ENCODE measurements around the gene PCED1A.
"Not testable (repeated sequence)": the region's sequence is repeated elsewhere in the genome, so short reads cannot be mapped to it uniquely, and the experiment has no call there.

Gene PCED1A

DNA sequence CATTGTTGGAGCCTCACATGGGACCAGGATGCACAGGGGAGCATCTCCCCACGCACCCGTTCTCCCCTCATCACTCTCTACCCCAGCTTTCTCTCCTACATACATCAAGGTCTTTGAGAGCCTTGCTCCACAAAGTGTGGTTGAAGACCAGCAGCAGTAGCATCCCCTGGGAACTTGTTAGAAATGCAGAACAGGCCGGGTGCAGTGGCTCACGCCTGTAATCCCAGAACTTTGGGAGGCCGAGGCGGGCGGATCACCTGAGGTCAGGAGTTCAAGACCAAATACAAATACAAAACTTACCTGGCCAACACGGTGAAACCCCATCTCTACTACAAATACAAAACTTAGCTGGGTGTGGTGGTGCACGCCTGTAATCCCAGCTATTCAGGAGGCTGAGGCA, 32.5 kb downstream of the PCED1A start:
- not testable (repeated sequence) for H3K36me3 ChIP-seq (ENCODE audit: insufficient read depth, low read length); H3K4me1 ChIP-seq (ENCODE audit: insufficient read depth, low read length); H3K4me3 ChIP-seq (ENCODE audit: low read depth in 1 of 2, low read length in 2 of 2); H3K9me3 ChIP-seq (ENCODE audit: low read length); H3K9ac ChIP-seq (ENCODE audit: low read length); H3K27ac ChIP-seq (ENCODE audit: low read depth, low read length)
- peaks cover 0 to 29% of the 10 kb centered on the region in 2 donors for H3K27me3 ChIP-seq (ENCODE audit: control insufficient read depth in 1 of 2, insufficient read depth in 2 of 2, low read length in 2 of 2)

DNA sequence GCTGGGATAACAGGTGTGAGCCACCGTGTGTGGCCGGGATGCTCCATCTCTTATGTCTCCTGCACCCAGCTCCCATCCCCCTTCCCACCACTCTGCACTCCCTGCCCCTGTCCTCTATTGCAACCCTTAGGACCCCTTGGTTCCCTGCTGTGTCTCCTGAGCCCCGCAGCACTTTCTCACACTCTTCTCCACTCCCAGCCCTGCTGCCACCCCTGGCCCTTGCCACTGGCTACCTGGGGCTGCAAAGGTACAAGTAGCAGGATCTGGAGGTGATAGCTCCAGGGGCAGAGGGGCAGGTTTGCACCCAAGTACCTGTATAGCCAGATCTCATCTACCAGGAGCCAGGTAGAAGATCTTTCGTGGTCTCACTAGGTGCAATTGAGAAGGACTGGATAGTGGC, 33.4 kb downstream of the PCED1A start:
- no peaks in the 10 kb centered on the region for H3K36me3 ChIP-seq (ENCODE audit: insufficient read depth, low read length)
- no peaks in the 10 kb centered on the region for H3K4me1 ChIP-seq (ENCODE audit: insufficient read depth, low read length)
- H3K27ac ChIP-seq (ENCODE audit: low read depth, low read length): no peak overlapping the region
- H3K9ac ChIP-seq (ENCODE audit: low read length): no peak overlapping the region
- H3K27me3 ChIP-seq (ENCODE audit: control insufficient read depth in 1 of 2, insufficient read depth in 2 of 2, low read length in 2 of 2): peaks cover 0 to 33% of the 10 kb centered on the region in 2 donors
- H3K4me3 ChIP-seq (ENCODE audit: low read depth in 1 of 2, low read length in 2 of 2): no peak overlapping the region
- no peaks in the 10 kb centered on the region for H3K9me3 ChIP-seq (ENCODE audit: low read length)

DNA sequence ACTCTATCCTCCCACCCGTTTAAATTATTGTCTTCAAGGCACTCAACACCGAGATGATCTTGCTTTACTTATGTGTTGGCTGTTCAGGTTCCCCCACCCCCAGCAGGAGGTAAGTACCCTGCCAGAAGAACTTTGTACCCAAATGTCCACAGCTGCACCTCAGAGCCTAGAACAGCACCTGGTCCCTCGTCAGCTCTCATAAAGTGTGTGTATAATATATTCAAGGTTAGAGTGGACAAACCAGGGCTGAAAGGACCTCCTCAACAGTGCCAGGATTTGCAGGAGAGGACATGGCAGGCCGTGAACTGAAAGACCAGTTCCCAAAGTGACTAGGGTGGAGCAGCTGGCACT, 34.1 kb downstream of the PCED1A start:
- H3K36me3 ChIP-seq (ENCODE audit: insufficient read depth, low read length): no peaks in the 10 kb centered on the region
- H3K27me3 ChIP-seq (ENCODE audit: control insufficient read depth in 1 of 2, insufficient read depth in 2 of 2, low read length in 2 of 2): peaks cover 0 to 40% of the 10 kb centered on the region in 2 donors

DNA sequence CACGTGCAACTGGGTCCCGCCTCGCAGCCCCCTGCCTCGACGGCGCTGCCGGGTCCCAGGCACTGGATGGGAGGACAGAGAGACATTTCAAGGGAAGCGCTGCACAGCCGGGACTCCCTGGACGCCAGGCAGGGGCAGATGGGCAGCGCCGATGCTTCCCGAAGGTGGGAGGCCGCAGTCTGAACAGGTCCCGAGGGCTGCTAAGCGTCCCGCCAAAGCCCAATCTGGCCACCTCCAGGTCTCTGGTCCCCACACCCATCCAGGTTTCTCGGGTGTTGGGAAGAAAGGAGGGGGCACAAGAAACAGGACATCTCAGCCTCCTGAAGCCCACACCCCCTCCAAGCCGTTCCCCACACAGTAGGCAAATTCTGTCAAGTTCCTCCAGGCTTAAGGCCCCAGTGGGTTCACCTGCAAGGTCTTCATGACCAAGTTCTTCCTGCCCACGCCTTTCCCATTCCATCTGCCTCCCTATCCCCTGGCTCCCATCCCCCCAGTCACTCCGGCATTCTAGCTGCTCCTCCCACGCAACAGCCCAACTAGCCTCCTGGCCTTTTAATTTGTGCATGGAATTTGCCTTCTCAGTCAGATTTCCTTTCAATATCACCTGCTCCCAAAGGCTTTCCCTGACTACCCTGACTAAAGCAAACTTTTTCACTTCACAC, 34.6 kb downstream of the PCED1A start:
- H3K27ac ChIP-seq (ENCODE audit: low read depth, low read length): no peak overlapping the region
- no peak overlapping the region for H3K4me3 ChIP-seq (ENCODE audit: low read depth in 1 of 2, low read length in 2 of 2)
- no peaks in the 10 kb centered on the region for H3K36me3 ChIP-seq (ENCODE audit: insufficient read depth, low read length)
- H3K4me1 ChIP-seq (ENCODE audit: insufficient read depth, low read length): no peaks in the 10 kb centered on the region
- H3K27me3 ChIP-seq (ENCODE audit: control insufficient read depth in 1 of 2, insufficient read depth in 2 of 2, low read length in 2 of 2): peaks cover 0 to 45% of the 10 kb centered on the region in 2 donors
- no peaks in the 10 kb centered on the region for H3K9me3 ChIP-seq (ENCODE audit: low read length)
- no peak overlapping the region for H3K9ac ChIP-seq (ENCODE audit: low read length)

More for the DNA sequence above, 34.1 kb downstream of the PCED1A start:
- Histone ChIP-seq H3K4me1 (ENCODE audit: insufficient read depth, low read length) (no peaks in the 10 kb centered on the region), H3K4me3 (ENCODE audit: low read depth in 1 of 2, low read length in 2 of 2) (no peak overlapping the region), H3K9ac (ENCODE audit: low read length) (no peak overlapping the region), H3K9me3 (ENCODE audit: low read length) (no peaks in the 10 kb centered on the region), H3K27ac (ENCODE audit: low read depth, low read length) (no peak overlapping the region)

DNA sequence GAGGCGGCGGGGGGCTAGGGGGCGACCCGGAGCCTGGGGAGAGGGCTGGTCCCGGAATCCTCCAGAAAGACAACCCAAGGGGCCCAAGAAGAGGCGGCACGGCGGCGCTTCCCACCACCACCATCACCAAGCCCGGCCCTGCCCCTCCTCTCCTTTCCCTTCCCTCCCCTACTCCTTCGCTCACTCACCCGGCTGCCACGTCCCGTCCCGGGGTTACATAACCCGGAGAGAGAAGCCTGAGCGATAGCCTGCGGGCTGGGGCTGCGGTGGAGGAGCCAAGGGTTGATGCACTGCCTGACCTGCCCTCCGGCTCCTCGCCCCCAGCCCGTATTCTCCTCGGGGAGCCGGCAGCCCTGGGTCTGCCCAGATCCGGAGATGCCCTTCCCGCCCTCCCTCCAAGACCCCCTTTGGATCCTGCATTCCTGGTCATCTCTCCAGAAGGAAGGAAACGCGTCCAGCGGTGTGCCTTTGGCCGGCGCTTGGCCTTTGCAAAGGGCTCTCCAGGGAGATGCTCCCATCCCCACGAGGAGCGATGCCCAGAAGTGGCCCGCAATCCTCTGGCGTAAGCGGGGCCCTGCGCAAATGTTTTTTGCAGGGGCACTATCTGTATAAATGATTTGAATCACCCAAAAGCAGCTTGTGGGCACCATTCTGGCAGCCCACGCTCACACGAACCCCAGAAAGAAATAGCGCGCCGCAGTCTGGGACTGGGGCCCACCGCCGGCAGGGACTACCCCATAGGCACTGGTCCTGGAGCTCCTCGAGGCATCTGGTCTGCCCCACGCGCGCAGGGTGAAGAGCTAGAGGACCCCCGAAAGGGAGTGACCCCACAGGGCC, 35.4 kb downstream of the PCED1A start:
- Histone ChIP-seq H3K9ac (ENCODE audit: low read length) (no peak overlapping the region), H3K4me3 (ENCODE audit: low read depth in 1 of 2, low read length in 2 of 2) (no peak overlapping the region), H3K27me3 (ENCODE audit: control insufficient read depth in 1 of 2, insufficient read depth in 2 of 2, low read length in 2 of 2) (peaks cover under 1 to 53% of the 10 kb centered on the region in 2 donors), H3K9me3 (ENCODE audit: low read length) (no peaks in the 10 kb centered on the region), H3K36me3 (ENCODE audit: insufficient read depth, low read length) (no peaks in the 10 kb centered on the region), H3K4me1 (ENCODE audit: insufficient read depth, low read length) (no peaks in the 10 kb centered on the region), H3K27ac (ENCODE audit: low read depth, low read length) (no peak overlapping the region)

DNA sequence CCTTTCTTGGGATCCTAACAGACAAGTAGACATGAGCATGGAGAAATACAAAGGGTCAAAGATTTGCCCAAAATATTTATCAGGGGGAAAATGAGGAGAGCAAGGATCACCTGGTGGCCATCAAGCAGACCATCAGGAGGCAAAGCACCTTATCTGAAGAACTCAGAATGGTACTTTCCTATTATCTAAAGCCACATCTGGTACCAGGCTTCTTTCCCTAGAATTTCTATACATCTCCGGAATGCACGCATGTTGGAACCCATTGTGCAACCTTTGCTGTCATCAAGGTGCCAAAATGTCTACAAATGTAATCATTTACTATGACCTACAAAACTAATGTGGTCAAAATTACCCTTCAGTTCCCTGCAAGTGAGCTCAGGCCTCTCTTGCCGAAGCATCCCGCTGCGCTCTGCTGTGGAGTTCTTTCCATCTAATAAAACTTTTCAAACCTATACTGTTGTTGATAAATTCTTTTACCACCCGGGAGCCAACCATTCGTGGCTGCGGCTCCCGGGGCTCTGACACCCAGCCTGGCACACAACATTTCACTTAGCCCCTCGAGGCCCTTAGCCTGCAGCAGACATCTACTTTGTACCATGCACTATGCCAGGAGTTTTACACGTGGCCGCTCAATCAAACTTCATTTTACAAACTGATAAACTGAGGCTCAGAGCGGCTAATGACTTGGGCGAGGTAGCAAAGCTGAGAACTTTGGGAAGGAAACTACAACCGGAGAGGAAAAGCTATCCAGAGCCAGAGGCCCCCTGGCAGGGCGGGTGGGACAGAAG, 36.2 kb downstream of the PCED1A start:
- H3K36me3 ChIP-seq (ENCODE audit: insufficient read depth, low read length): no peaks in the 10 kb centered on the region
- no peaks in the 10 kb centered on the region for H3K4me1 ChIP-seq (ENCODE audit: insufficient read depth, low read length)
- H3K27ac ChIP-seq (ENCODE audit: low read depth, low read length): no peak overlapping the region
- H3K9ac ChIP-seq (ENCODE audit: low read length): no peak overlapping the region
- H3K9me3 ChIP-seq (ENCODE audit: low read length): no peaks in the 10 kb centered on the region
- H3K4me3 ChIP-seq (ENCODE audit: low read depth in 1 of 2, low read length in 2 of 2): no peak overlapping the region
- peaks cover 5 to 61% of the 10 kb centered on the region in 2 donors for H3K27me3 ChIP-seq (ENCODE audit: control insufficient read depth in 1 of 2, insufficient read depth in 2 of 2, low read length in 2 of 2)

DNA sequence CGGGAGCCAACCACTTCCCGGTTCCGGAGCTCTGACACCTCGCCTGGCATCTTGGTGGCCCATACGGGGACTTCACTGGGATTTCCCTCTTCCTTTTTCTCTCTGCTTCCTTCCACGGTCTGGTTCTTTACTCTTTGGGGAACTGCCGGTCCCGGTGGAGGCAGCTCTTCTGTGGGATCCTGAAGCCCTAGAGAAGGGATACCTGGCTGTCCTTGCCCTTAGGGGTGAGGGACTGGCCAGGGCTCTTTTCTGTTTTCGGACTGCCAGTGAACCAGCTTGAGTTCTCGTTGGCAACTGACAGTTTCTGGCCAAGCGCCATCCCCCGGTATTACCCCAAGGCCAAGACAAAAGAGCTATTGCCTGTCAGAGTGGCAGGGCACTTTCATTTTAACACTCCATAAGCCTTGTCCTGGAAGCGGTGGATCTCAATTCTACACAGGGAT, 39.1 kb downstream of the PCED1A start:
- Histone ChIP-seq H3K27ac (ENCODE audit: low read depth, low read length) (no peak overlapping the region), H3K27me3 (ENCODE audit: control insufficient read depth in 1 of 2, insufficient read depth in 2 of 2, low read length in 2 of 2) (peaks cover 5 to 60% of the 10 kb centered on the region in 2 donors), H3K36me3 (ENCODE audit: insufficient read depth, low read length) (no peaks in the 10 kb centered on the region), H3K4me3 (ENCODE audit: low read depth in 1 of 2, low read length in 2 of 2) (no peak overlapping the region), H3K4me1 (ENCODE audit: insufficient read depth, low read length) (no peaks in the 10 kb centered on the region), H3K9me3 (ENCODE audit: low read length) (no peaks in the 10 kb centered on the region), H3K9ac (ENCODE audit: low read length) (no peak overlapping the region)

DNA sequence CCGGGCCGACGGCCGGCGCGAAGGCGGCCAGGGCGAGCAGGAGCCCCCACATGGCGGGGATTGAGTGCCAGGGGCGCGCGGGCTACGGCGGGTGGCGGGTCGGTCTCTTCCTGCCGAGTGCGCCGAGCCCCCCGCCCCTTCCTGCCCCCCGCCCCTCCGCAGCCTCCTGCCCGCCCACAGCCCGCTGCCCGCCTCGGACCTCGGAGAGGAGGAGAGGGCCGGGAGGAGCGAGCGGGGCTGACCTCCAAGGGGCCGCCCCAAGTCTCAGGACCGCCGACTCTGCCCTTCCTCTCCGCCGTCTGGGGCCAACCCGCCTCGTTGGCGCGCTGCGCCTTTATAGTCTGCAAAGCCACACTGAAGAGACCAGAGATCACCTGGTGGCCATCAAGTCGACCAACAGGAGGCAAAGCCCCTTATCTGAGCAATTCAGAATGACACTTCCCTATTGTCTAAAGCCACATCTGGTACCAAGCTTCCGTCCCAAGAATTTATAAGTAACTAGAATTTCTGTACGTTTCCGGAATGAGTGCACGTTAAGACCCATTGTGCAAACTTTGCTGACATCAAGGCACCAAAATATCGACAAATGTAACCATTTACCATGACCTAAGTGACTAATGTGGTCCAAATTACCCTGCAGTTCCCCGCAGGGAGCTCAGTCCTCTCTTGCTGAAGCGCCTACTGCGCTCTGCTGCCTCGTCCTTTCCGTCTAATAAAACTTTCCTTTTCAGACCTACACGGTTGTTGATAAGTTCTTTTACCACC, 39.8 kb downstream of the PCED1A start, which contains the start of gene CPXM1:
TSS of gene CPXM1 (minus strand) at position 107 of the 765 bp plus-strand sequence. CDS start at position 52, 55 bp downstream.
- Histone ChIP-seq H3K4me3 (ENCODE audit: low read depth in 1 of 2, low read length in 2 of 2) (peak within 1 kb of the TSS; percentile 14 to 49), H3K36me3 (ENCODE audit: insufficient read depth, low read length) (no peaks in the 10 kb centered on the region), H3K9me3 (ENCODE audit: low read length) (no peaks in the 10 kb centered on the region), H3K27ac (ENCODE audit: low read depth, low read length) (no peak within 1 kb of the TSS), H3K9ac (ENCODE audit: low read length) (no peak within 1 kb of the TSS), H3K4me1 (ENCODE audit: insufficient read depth, low read length) (no peaks in the 10 kb centered on the region), H3K27me3 (ENCODE audit: control insufficient read depth in 1 of 2, insufficient read depth in 2 of 2, low read length in 2 of 2) (peaks cover 5 to 57% of the 10 kb centered on the region in 2 donors)

DNA sequence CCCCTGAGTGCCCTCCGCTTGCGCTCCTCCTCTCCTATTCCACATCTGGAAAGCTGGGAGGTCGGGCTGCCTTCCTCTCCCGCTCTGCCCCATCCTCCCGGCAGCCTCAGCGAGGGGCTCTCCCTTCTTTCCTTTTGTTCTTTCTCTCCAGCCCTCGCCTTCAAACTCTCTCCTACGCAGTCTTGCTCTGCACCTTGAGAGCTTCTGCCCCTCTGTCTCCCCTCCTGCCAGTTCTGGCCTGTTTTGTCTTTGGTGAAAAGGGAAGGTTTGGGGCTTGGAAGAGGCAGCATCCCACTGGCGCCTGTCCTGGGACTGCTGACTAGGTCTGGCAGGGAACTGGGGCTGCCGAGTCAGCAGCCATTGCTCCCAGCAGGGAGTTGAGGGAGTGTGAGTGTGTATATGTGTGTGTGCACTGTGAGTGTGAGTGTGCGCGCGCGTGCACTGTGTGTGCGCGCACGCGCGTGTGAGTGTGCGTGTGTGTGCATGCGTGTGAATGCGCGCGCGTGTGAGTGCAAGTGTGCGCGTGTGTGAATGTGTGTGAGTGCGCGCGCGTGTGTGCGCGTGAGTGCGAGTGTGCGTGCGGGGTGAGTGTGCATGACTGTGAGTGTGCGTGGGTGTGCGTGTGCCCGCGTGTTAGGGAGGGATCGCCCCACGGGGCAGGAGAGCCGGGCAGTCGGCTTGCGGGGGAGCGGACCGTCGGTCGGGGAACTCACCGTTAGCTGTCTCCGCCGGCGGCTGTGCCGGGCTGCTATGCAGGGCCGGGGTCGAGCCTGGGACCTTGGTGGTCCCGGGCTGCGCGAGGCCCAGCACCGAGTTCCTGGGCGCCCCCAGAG, 40.6 kb downstream of the PCED1A start:
- Histone ChIP-seq H3K27ac (ENCODE audit: low read depth, low read length) (no peak overlapping the region), H3K36me3 (ENCODE audit: insufficient read depth, low read length) (no peaks in the 10 kb centered on the region), H3K27me3 (ENCODE audit: control insufficient read depth in 1 of 2, insufficient read depth in 2 of 2, low read length in 2 of 2) (peaks cover 5 to 51% of the 10 kb centered on the region in 2 donors)

DNA sequence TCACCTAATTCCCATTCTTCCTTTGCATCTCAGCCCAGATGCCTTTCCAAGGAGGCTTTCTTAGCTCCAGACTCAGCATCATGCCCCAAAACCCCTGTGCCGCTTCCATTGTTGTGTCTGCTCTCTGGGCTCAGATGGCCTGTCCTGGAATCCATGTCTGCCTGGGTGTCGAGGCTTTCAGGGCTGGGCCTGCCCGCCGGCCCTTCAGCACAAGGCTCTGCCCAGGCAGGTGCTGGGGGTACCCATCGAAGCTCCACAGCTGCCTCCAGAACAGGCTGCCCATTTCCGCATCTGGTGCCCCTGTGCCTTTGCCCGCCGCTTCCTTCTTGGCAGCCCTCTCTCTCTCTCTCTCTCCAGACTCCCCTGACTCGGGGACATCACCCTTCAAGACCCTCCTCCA, 41.2 kb downstream of the PCED1A start:
- H3K27me3 ChIP-seq (ENCODE audit: control insufficient read depth in 1 of 2, insufficient read depth in 2 of 2, low read length in 2 of 2): peaks cover 5 to 51% of the 10 kb centered on the region in 2 donors
- H3K4me3 ChIP-seq (ENCODE audit: low read depth in 1 of 2, low read length in 2 of 2): peak overlapping the region in 1 of 2 donors; percentile 49
- H3K9ac ChIP-seq (ENCODE audit: low read length): no peak overlapping the region
- no peaks in the 10 kb centered on the region for H3K4me1 ChIP-seq (ENCODE audit: insufficient read depth, low read length)
- no peaks in the 10 kb centered on the region for H3K9me3 ChIP-seq (ENCODE audit: low read length)
- H3K27ac ChIP-seq (ENCODE audit: low read depth, low read length): no peak overlapping the region
- H3K36me3 ChIP-seq (ENCODE audit: insufficient read depth, low read length): no peaks in the 10 kb centered on the region

More for the DNA sequence above, 40.6 kb downstream of the PCED1A start:
- Histone ChIP-seq H3K9me3 (ENCODE audit: low read length) (no peaks in the 10 kb centered on the region), H3K9ac (ENCODE audit: low read length) (no peak overlapping the region), H3K4me1 (ENCODE audit: insufficient read depth, low read length) (no peaks in the 10 kb centered on the region), H3K4me3 (ENCODE audit: low read depth in 1 of 2, low read length in 2 of 2) (peak overlapping the region; percentile 14 to 49)

Data from muscle layer of colon (tissue), 2 donors.